GM12878 (cell line): ENCODE data around the gene C15orf39. TPM values are rescaled to one million over a fixed set of nuclear protein-coding genes. Genes with fewer than 3 reads are reported as not detected.

ENCODE experiments used
- ATF2 ChIP-seq: IDR thresholded peaks from 2 replicates; pipeline ENCODE4 v1.6.1; 2012; ENCODE audit warnings: low read length, inconsistent platforms
- CHD2 ChIP-seq: IDR thresholded peaks from 2 replicates; pipeline ENCODE4 v1.6.1; 2011; ENCODE audit warnings: low read depth, low read length, improper control_type of control experiment, borderline replicate concordance
- ETV6 ChIP-seq, 2 experiments: fragments of 450-650 bp in 1 of 2; IDR thresholded peaks in 1 of 2; conservative IDR thresholded peaks in 1 of 2; 2 replicates each; pipeline ENCODE4 v1.6.1; 2014; ENCODE audit warnings: antibody characterized with exemption in 1 of 2, borderline replicate concordance in 1 of 2, low read depth in 1 of 2, mild to moderate bottlenecking in 1 of 2, moderate library complexity in 1 of 2
- HDAC2 ChIP-seq: fragments of 200-600 bp; sonication (generic); IDR thresholded peaks from 2 replicates; pipeline ENCODE4 v1.6.1; 2017
- IKZF2 ChIP-seq, 2 experiments: fragments of 450-650 bp; IDR thresholded peaks; 2 replicates each; pipeline ENCODE4 v1.6.1; 2017; ENCODE audit warnings: mild to moderate bottlenecking in 2 of 2, moderate library complexity in 2 of 2
- KLF5 ChIP-seq: fragments of 450-650 bp; IDR thresholded peaks from 2 replicates; pipeline ENCODE4 v1.6.1; 2014; ENCODE audit warnings: mild to moderate bottlenecking; ENCODE audit not compliant: partially characterized antibody
- POLR2AphosphoS2 ChIP-seq: IDR thresholded peaks from 2 replicates; pipeline ENCODE4 v1.6.1; 2011; ENCODE audit warnings: low read depth, mild to moderate bottlenecking, low read length, improper control_type of control experiment, moderate library complexity
- RELB ChIP-seq: fragments of 450-650 bp; IDR thresholded peaks from 2 replicates; pipeline ENCODE4 v1.6.1; 2017; ENCODE audit warnings: low read depth, mild to moderate bottlenecking, moderate library complexity
- USF2 ChIP-seq: IDR thresholded peaks from 2 replicates; pipeline ENCODE4 v1.6.1; 2011; ENCODE audit warnings: low read depth, low read length, improper control_type of control experiment, borderline replicate concordance
- YY1 ChIP-seq: IDR thresholded peaks from 2 replicates; pipeline ENCODE4 v1.6.1; 2011; ENCODE audit warnings: low read depth, mild to moderate bottlenecking, low read length
- ZBTB11 ChIP-seq: fragments of 450-650 bp; formaldehyde crosslinking; IDR thresholded peaks from 2 replicates; pipeline ENCODE4 v1.5.0; 2022; ENCODE audit warnings: mild to moderate bottlenecking, missing genetic modification characterization
- polyA plus RNA-seq, 11 experiments: library from polyadenylated mRNA; depleted of rRNA in 4 of 11; unstranded in 6 of 11; stranded (reverse) in 5 of 11; fragments of >200 nt; fragmentation: Nextera tagmentation in 4 of 11; fragmentation: Illumina TruSeq in 1 of 11; extraction: Ambion mirVana in 4 of 11; extraction: Trizol in 1 of 11; gene quantifications; 1 replicate in 1 of 11; 2 replicates in 10 of 11; pipeline versions ENCODE4 v1.2.1 to v1.2.3, GENCODE V29; 2011 to 2016; ENCODE audit warnings: inconsistent platforms in 2 of 11, missing spikeins in 2 of 11, low read depth in 1 of 11
- total RNA-seq, 4 experiments: library from RNA; depleted of rRNA in 3 of 4; stranded (reverse); fragments of >200 nt in 3 of 4; fragmentation: Illumina TruSeq in 1 of 4; extraction: Trizol in 1 of 4; gene quantifications; 2 replicates each; pipeline versions ENCODE4 v1.2.1 to v1.2.3, GENCODE V29; 2013 to 2021

C15orf39 gene
- total and polyA plus RNA-seq, 10 of the 15 experiments (the other 5 are each of a cell fraction or from before 2014, with no cell fraction given), result 2.3 to 139 (median 33.0) TPM

GRCh38 chr15:75193272-75193671 lies 8.4 kb upstream of the C15orf39 start (continued):
- TF ChIP-seq RELB, result no peak
- TF ChIP-seq HDAC2, result no peak
- TF ChIP-seq USF2, result no peak
- TF ChIP-seq POLR2AphosphoS2, result no peak
- no peak for TF ChIP-seq IKZF2 (IDR thresholded peaks at IDR 0.05)
- TF ChIP-seq ZBTB11 (CRISPR knock-in tag), result no peak
- no peak for TF ChIP-seq KLF5
- TF ChIP-seq ETV6 (conservative IDR thresholded peaks at IDR 0.05 in 1 of 2, IDR thresholded peaks at IDR 0.05 in 1 of 2; ENCODE audit: borderline replicate concordance in 1 of 2, low read depth in 1 of 2), result no peak
- TF ChIP-seq YY1, result no peak
- no peak for TF ChIP-seq CHD2
- no peak for TF ChIP-seq ATF2
